Sigmoid colon (tissue), 3 donors: Measurements from ENCODE around the gene TAF8.

Experiments used
- POLR2A ChIP-seq, 2 donors: fragments of 450-650 bp; IDR thresholded peaks; one replicate each; pipeline ENCODE4 v1.6.1; 2016; ENCODE audit warnings: antibody characterized with exemption in 2 of 2, mild to moderate bottlenecking in 2 of 2, moderate library complexity in 2 of 2
- TF ChIP-seq, protein P1 (sequence below), 4 experiments: fragments of 450-650 bp in 3 of 4; fragments of 200-600 bp in 1 of 4; IDR thresholded peaks; one replicate each; pipeline ENCODE4 v1.5.1; 2016 to 2019; ENCODE audit warnings: antibody characterized with exemption in 4 of 4, mild to moderate bottlenecking in 3 of 4, moderate library complexity in 2 of 4

DNA sequence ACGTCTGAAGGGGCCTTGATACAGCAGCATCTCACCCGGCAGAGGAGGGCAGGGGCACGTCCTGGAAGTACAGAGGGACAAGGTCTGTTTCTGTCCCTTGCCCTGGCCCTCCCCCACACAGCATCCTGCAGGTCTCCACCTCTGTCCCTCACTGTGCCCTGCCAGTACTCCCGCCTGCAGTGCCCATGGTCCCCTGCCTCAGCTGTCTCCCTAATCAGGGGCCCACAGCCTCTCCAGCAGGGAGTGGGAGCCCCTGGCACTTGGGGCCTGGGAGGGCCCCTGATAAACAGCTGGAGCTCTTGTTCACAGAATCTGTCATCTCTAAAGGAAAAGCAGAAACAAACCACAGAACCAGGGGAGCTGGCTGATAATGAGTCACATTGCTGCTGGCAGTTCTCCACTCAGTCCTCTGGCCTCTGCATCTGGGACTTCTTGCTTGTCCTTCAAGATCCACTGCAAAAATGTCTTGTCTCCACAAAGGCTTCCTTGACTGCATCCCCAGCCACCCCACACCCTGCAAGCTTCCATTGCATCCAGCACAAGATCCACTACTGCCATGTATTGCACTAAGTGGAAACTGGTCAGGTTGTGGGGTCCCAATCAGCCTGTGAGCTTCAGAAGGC is 33.2 kb upstream of the TAF8 start:
- TF ChIP-seq, protein P1, sequence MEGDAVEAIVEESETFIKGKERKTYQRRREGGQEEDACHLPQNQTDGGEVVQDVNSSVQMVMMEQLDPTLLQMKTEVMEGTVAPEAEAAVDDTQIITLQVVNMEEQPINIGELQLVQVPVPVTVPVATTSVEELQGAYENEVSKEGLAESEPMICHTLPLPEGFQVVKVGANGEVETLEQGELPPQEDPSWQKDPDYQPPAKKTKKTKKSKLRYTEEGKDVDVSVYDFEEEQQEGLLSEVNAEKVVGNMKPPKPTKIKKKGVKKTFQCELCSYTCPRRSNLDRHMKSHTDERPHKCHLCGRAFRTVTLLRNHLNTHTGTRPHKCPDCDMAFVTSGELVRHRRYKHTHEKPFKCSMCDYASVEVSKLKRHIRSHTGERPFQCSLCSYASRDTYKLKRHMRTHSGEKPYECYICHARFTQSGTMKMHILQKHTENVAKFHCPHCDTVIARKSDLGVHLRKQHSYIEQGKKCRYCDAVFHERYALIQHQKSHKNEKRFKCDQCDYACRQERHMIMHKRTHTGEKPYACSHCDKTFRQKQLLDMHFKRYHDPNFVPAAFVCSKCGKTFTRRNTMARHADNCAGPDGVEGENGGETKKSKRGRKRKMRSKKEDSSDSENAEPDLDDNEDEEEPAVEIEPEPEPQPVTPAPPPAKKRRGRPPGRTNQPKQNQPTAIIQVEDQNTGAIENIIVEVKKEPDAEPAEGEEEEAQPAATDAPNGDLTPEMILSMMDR (IDR thresholded peaks at IDR 0.05), result no peak
- TF ChIP-seq POLR2A (IDR thresholded peaks at IDR 0.05), result no peak
